GM19324 (cell line): Measurements from ENCODE around the gene CD83.

Experiments
- ATAC-seq: cut with Tn5 transposase; IDR thresholded peaks from one replicate; pipeline ENCODE4 v1.9.1; 2021; ENCODE audit warnings: mild to moderate bottlenecking, moderate library complexity; ENCODE audit not compliant: unreplicated experiment, low FRiP score

CD83 gene

DNA sequence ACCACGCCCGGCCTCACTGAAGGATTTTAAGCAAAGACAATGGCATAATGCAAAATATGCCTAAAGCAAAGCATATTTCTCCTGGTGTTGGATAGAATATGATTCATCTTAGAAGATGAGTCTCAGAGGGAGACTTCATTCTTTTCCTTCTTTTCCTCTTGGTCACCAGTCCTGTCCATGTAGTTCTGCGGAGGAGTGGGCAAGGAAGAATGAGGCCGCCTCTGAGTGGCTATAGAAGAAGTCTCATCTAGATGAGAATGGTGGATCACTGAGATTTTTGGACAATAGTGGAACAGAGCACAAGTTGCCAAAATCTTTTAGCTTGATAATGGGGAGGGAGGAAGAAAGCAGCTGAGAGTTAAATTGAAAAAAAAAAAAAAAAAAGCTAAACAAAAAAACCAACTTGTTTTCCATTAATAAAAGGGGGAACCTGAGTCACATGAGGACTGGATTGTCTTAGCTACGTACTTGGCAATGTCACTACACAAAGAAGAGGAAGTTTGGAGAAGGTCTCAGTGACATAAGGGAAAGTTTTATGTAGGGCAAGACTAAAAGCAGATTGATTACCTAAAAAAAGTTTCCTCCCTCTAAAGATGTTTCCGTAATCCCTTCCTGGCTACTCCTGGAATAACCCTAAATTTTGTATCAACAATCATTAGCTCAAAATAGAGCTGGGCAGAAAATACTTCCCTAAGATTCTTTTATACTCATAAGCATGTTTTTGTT, 6.0 kb downstream of the CD83 start:
- ATAC-seq = no peak

DNA sequence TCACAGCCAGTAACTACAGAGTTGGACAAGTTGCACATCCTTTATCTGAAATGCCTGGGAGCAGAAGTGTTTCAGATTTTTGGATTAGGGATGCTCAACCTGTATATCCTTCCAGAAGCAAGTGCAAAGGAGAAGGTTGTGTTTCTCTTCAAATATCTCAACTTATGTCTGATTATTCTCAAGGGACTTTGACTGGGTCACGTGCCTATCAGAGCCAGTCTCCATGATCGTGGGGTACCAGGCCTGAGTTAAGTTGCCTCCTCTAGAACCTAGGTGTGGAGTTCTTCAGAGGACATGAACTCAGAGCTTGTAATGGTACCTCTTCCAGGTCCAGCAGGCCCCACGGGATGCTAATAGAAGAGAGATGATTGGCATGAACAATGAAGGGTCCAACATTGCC, 7.8 kb downstream of the CD83 start:
- no peak for ATAC-seq

GRCh38 chr6:14126191-14126590, 8.6 kb downstream of the CD83 start:
- no peak for ATAC-seq

DNA sequence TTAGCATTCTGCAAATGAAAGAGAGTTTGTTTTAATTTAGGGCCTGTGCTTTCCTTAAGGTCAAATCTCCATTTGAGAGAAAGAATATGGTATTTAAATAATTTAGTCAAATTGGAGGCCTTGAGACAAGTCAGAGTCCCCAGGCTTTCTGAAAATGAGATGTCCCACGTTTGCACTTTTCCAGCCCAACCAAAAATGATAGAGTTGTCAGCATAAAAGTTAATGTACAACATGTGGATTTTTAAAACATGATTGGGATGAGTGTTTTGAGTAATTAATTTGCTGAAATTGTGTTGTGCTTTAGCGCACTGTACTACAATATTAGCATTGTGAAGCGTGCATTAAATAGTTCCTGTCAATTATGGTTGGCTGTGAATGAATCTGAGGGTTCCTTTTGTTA, 10.0 kb downstream of the CD83 start:
- no peak for ATAC-seq

GRCh38 chr6:14128012-14128411, 10.4 kb downstream of the CD83 start:
- ATAC-seq = no peak

DNA sequence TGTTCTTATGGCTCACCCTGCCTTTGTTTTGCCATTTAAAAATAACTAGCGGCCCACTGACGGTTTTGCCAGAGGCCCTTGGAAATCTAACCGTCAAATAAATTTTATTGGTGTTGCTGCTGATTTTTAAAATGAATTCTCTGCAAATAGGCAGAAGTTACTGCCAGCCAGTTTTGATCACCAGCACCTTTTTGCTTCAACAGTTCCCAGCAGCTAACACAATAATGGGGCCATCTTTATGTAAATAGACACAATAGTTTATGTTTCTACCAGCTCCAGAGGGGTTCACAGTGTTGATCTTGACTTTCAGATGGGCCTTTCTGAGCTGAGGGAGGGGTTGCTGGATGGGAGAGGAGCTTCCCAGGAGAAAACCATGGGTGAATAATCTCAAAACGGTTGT, 11.2 kb downstream of the CD83 start:
- no peak for ATAC-seq

- ATAC-seq = no peak
Measured at GRCh38 chr6:14129575-14129974, 12.0 kb downstream of the CD83 start.

GRCh38 chr6:14130435-14131075, 13.0 kb downstream of the CD83 start:
- ATAC-seq = no peak

- ATAC-seq = no peak
Measured at GRCh38 chr6:14131579-14131978, 14.0 kb downstream of the CD83 start.

DNA sequence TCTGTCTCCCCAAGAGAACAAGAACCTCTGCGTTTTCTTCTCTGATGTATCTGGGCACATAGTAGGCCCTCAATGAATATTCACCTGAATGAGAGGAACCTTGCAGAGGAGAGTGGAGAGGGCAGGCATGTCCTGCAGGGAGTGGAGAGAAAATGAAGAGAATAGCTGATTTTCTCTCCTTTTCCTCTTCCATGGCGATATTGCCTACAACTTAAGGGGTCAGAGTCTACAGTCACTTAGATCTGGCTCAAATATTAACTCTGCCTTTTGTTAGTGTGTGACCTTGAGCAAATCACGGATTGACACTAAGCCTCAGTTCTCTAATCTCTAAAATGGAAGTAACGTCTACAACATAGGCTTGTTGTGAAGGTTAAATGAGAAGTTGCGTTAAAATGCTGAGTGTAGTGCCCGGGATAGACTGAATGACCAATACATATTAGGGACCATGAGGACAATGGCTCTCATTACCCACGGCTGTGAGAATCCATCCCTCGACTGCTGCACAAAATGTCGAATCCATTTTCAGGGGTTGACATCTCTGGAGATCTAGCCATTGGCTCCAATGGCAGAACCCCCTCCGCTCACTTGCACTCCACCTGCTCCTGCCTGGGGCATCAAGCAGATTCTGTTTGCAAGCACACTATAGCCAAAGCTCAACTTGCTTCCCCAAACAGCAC, 14.8 kb downstream of the CD83 start:
- no peak for ATAC-seq

GRCh38 chr6:14132921-14133275, 15.3 kb downstream of the CD83 start:
- no peak for ATAC-seq

DNA sequence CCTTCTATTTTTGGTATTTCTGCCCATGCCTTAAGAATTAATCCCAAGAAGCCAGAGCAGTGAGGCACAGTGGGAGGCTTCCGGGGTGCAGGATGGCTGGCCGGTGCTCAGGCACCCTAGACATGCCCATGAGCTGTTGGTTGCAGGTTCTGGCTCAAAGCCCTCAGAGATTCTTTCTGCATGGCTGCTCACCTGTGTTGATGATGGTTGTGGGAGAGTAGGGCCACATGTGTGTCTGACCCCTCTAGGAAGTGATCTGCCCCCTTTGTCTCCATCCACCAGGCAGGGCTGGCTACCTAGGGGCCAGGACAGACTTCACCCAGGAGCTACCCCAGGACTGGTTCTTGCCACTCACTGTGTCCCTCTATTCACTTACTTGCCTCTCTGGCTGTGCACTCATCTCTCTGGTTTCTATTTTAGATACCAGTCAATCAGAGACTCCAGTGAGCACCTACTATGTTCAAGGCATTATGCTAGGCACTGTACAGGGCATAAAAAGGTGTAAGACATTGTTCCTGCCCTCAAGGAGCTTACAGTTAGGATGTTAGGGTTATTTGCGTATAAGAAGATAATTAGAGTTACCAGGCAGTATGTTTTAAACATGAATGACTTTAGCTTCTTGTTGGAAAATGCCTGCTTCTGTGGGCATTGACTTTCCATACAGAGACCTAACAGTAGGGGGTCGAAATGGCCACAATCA, 16.8 kb downstream of the CD83 start:
- ATAC-seq = no peak

GRCh38 chr6:14135893-14136539, 18.4 kb downstream of the CD83 start:
- no peak for ATAC-seq

GRCh38 chr6:14138701-14139215, 21.2 kb downstream of the CD83 start:
- no peak for ATAC-seq

- ATAC-seq = no peak
Measured at GRCh38 chr6:14141351-14142062, 23.9 kb downstream of the CD83 start.

DNA sequence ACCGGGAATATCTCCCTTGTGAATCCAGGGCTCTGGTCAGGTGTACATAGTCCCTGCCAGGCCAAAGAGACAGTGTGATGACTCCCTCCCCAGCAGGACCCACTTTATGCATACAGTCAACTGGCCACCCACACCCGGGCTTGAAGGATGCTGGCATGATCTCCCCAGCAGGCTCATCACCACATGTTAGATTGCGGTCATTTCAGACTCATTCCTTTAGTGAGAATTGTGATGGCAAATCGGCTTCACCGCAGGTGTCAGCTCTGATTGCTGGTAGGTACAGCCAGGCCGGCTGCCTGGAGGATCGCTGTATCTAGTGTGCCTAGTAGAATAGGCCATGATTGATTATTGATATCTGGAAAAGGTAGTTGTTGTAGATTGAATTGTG, 24.5 kb downstream of the CD83 start:
- no peak for ATAC-seq

DNA sequence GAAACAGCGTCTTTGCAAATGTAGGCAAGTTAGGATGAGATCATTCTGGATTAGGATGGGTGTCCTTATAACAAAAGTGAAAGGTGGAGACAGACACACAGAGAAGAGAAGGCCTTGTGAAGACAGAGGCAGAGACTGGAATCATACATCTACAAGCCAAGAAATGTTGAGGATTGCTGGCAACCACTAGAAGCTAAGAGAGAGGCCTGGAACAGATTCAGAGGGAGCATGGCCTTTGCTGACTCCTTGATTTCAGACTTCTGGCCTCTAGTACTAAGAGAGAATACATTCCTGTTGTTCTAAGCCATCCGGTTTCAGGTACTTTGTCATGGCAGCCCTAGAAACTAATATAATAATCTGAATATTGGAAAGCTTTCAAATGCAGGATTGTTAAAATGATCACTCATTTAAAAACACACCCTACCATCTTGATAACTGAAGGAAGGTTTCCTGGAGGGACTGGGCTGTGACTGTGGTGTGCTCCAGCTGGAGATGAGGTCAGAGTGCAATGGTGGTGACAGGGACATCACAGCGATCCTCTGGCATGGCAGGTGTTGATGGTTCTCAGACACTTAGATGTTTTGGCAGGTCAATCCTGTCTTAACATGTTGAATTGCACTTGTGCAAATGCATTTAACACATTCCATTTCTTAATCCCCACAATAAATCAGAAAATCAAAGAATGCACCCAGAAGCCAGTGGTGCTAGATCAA, 25.1 kb downstream of the CD83 start:
- no peak for ATAC-seq

DNA sequence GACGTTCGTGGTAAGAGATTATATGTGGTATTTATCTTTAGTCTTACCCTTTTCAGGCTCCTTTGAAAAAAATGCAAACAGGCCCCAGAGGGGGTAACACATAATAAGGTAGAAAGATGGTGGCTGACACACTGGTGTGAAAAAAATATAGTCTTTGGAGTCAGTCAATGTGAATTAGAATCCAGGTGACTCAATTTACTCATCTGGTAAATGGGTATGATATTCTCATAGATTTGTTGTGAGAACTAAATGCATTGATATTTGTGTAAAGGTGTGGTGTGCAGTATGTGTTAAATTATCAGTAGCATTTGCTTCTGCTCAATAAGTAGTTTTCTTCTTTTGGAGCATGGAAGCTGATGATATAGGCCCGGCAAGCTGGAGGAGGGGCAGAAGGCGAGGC, 25.7 kb downstream of the CD83 start:
- ATAC-seq = no peak

- peak; percentile 84 for ATAC-seq
Measured at GRCh38 chr6:14144678-14145113, 27.1 kb downstream of the CD83 start.
